BLaER1 (cell line): ENCODE measurements around the gene TAF1D.

ENCODE experiments used
- H3K27ac ChIP-seq: shearing (Covaris generic); formaldehyde crosslinking; 2 replicates; pipeline ENCODE4 v1.8.1; 2022
- H3K27me3 ChIP-seq: shearing (Covaris generic); formaldehyde crosslinking; 2 replicates; pipeline ENCODE4 v1.8.1; 2022
- H3K36me3 ChIP-seq: shearing (Covaris generic); formaldehyde crosslinking; 2 replicates; pipeline ENCODE4 v1.8.1; 2022
- H3K4me1 ChIP-seq: shearing (Covaris generic); formaldehyde crosslinking; 2 replicates; pipeline ENCODE4 v1.8.1; 2022
- H3K4me2 ChIP-seq: shearing (Covaris generic); formaldehyde crosslinking; 2 replicates; pipeline ENCODE4 v1.8.1; 2022
- H3K4me3 ChIP-seq: shearing (Covaris generic); formaldehyde crosslinking; 2 replicates; pipeline ENCODE4 v1.8.1; 2022
- H3K9ac ChIP-seq: shearing (Covaris generic); formaldehyde crosslinking; 2 replicates; pipeline ENCODE4 v1.8.1; 2022
- H3K9me3 ChIP-seq: shearing (Covaris generic); formaldehyde crosslinking; 2 replicates; pipeline ENCODE4 v1.8.1; 2022
- H4K20me1 ChIP-seq: shearing (Covaris generic); formaldehyde crosslinking; 2 replicates; pipeline ENCODE4 v1.8.1; 2022
- Cebpa-rat ChIP-seq: shearing (Covaris generic); IDR thresholded peaks from 2 replicates; pipeline ENCODE4 v1.8.1; 2022

TAF1D gene

DNA sequence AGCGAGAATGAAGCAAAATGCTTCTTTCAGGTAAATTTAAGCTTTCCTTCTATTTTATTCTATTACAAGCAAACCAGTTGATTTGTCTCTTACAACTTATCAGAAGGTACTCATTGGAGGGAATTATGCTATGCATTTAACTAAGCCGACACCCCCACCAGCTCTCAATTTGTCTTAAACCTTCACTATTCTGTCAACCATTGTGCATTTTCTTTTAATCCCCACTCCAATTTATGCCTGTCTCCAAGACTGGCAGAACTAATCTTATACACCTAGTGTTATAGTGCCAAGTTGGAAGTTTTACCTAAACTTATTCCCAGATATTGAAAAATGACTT is 12.5 kb downstream of the TAF1D start:
- TF ChIP-seq Cebpa-rat: no peak
- H3K36me3 ChIP-seq: peaks cover 98% of the 10 kb centered on the region
- H3K27me3 ChIP-seq: no peaks in the 10 kb centered on the region
- H3K4me1 ChIP-seq: peaks cover 7% of the 10 kb centered on the region
- no peak overlapping the region for H3K4me2 ChIP-seq
- no peaks in the 10 kb centered on the region for H3K9me3 ChIP-seq
- H3K9ac ChIP-seq: no peak overlapping the region
- no peak overlapping the region for H3K27ac ChIP-seq
- no peak overlapping the region for H3K4me3 ChIP-seq
- peaks cover 68% of the 10 kb centered on the region for H4K20me1 ChIP-seq

DNA sequence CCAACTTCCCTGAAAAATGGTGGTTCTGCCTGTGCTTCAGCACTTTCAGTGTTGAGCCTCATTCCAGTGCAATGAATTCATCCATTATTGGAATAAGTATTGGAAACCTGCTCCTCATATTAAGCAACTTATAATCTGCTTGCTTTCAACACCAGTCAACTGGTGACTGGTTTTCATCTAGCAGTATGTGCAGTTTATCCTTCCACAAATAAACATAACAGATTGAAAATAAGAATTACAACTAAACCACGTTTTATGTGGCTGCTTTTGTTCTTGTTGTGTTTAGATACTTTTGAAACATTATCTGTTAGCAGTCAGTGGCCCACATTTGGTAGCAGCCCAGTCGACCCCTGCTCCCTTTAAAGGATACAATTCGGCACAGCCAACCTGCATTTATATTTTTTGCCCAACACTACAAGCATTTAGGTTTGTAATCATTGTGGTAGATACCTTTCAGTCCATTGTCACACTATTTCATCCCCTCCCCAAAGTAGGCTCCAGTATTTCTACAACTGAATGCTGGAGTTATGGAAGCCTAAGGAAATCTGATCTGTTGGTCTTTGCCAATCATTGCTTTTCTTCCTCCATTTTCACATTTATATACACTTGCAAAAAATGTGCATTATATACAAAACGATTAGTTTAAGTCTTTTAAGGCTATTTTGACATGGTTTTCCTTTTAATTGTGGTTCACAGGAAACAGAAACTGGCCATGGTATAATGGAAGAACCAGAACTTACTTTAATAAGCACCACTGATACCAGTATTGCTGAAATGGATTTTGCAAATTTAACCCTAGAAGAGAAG is 13.1 kb downstream of the TAF1D start:
- H3K9ac ChIP-seq: no peak overlapping the region

DNA sequence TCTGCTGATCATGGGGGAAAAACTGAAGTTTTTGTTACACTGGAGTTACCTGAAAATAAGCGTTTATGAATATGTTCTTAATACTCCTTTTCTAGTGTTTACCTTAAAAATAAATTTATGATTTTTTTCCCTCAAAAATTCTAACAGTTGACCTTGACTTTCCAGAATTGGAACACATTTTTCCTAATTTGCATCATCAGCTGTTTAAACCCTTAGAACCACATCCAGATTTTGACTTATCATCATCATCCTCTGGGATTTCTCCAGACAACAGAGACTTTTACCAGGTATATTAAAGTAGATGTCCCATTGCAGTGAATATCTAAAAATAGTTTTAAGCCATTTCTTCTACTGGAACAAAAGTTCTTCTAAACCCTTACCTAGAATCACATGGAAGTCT is 17.2 kb downstream of the TAF1D start:
- Histone ChIP-seq H3K27me3 (no peaks in the 10 kb centered on the region), H4K20me1 (peaks cover 22% of the 10 kb centered on the region), H3K4me3 (no peak overlapping the region), H3K27ac (no peak overlapping the region), H3K36me3 (peaks cover 94% of the 10 kb centered on the region), H3K4me2 (no peak overlapping the region), H3K9ac (no peak overlapping the region), H3K9me3 (no peaks in the 10 kb centered on the region), H3K4me1 (no peaks in the 10 kb centered on the region)
- no peak for TF ChIP-seq Cebpa-rat

More for the DNA sequence above, 13.1 kb downstream of the TAF1D start:
- peaks cover 98% of the 10 kb centered on the region for H3K36me3 ChIP-seq
- H3K4me1 ChIP-seq: peaks cover 2% of the 10 kb centered on the region
- no peak overlapping the region for H3K27ac ChIP-seq
- H3K27me3 ChIP-seq: no peaks in the 10 kb centered on the region
- H3K9me3 ChIP-seq: no peaks in the 10 kb centered on the region
- peaks cover 63% of the 10 kb centered on the region for H4K20me1 ChIP-seq
- H3K4me2 ChIP-seq: no peak overlapping the region
- H3K4me3 ChIP-seq: no peak overlapping the region
- no peak for TF ChIP-seq Cebpa-rat

DNA sequence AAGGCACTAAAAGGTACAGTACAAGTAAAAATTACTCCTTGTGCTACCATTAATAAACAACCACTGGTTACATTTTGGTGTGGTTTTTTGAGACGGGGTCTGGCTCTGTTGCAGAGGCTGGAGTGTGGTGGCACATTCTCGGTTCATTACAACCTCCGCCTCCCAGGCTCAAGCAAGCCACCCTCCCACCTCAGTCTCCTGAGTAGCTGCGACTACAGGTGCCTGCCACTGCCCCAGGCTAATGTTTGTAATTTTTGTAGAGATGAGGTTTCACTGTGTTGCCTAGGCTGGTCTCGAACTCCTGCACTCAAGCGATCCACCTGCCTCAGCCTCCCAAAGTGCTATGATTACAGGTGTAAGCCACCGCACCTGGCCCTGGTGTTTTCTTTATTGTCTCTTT is 20.8 kb downstream of the TAF1D start:
- H4K20me1 ChIP-seq: no peaks in the 10 kb centered on the region
- no peak overlapping the region for H3K27ac ChIP-seq
- H3K4me2 ChIP-seq: no peak overlapping the region
- no peak overlapping the region for H3K9ac ChIP-seq
- H3K27me3 ChIP-seq: no peaks in the 10 kb centered on the region
- peaks cover under 1% of the 10 kb centered on the region; the same call in 1 of the 2 replicates for H3K9me3 ChIP-seq
- TF ChIP-seq Cebpa-rat: no peak
- no peak overlapping the region for H3K4me3 ChIP-seq
- H3K36me3 ChIP-seq: peaks cover 82% of the 10 kb centered on the region
- peaks cover 21% of the 10 kb centered on the region for H3K4me1 ChIP-seq

DNA sequence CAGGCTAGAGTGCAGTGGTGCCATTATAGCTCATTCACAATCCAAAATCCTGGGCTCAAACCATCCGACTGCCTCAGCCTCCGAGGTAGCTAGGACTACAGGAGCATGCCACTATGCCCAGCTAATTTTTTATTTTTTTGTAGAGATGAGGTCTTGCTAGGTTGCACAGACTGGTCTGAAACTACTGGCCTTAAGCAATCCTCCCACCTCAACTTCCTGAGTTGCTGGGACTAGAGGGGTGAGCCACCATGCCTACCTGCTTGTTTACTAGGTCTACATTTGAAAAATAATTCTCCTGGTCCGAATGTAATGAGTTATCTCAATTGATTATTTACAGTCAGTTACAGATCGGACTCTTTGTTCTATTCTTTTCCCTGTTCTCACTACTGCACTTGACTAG is 22.0 kb downstream of the TAF1D start:
- no peaks in the 10 kb centered on the region for H3K27me3 ChIP-seq
- H3K4me2 ChIP-seq: no peak overlapping the region
- H3K4me1 ChIP-seq: peaks cover 21% of the 10 kb centered on the region
- H3K9ac ChIP-seq: no peak overlapping the region
- no peak overlapping the region for H3K4me3 ChIP-seq
- H4K20me1 ChIP-seq: no peaks in the 10 kb centered on the region
- peak overlapping the region; percentile 81; the same call in 1 of the 2 replicates for H3K27ac ChIP-seq
- TF ChIP-seq Cebpa-rat: no peak
- H3K36me3 ChIP-seq: peaks cover 82% of the 10 kb centered on the region
- H3K9me3 ChIP-seq: peaks cover 6% of the 10 kb centered on the region; the same call in 1 of the 2 replicates

DNA sequence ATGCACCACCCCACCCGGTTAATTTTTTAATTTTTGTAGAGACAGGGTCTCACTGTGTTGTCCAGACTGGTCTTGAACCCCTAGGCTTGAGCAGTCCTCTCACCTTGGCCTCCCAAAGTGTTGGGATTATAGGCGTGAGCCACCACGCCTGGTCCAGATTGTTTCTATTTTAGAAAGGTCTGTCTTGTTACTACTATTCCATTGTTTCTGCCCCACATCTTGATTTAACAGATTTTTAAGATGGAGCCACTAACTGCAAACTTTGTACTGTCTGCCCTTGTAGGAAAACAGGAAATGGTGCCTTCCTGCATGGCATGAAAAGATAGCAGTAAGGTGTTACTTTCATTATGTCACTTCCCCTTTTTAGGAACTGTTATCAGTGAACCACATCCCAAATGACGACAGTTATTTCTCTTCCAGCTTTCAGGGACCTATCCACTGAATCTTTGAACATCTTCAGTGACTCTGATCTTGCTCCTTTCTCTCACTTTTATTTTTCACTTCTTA is 23.2 kb downstream of the TAF1D start:
- Histone ChIP-seq H3K9me3 (peaks cover 6% of the 10 kb centered on the region; the same call in 1 of the 2 replicates), H3K27ac (peak overlapping the region; percentile 81), H3K27me3 (no peaks in the 10 kb centered on the region), H3K9ac (no peak overlapping the region), H3K4me1 (peaks cover 21% of the 10 kb centered on the region), H3K4me2 (peak overlapping the region; percentile 69), H3K36me3 (peaks cover 84% of the 10 kb centered on the region), H3K4me3 (no peak overlapping the region), H4K20me1 (no peaks in the 10 kb centered on the region)
- no peak for TF ChIP-seq Cebpa-rat

DNA sequence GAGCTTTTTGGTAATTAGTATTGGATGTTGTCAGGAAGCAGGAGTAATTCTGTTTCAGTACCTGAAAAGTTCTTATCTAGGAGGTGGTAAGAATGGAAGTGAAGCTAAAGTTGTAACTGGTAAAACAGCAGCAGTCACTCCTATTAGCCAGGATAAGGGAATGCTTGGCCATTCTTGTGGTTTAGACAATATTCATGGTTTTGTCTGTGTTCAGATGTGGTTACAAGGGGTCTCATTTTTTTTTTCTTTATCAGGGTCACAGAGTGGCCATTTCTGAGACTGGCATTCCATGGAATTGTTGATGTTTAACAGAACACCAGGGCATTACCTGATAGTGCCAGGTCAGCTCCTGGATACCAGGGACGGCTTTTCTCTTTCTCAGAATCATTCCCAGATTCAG is 23.8 kb downstream of the TAF1D start:
- Histone ChIP-seq H3K4me3 (no peak overlapping the region), H3K9me3 (peaks cover 6% of the 10 kb centered on the region; the same call in 1 of the 2 replicates), H3K4me2 (peak overlapping the region; percentile 69), H3K36me3 (peaks cover 80% of the 10 kb centered on the region), H3K9ac (no peak overlapping the region), H3K4me1 (peaks cover 21% of the 10 kb centered on the region), H3K27ac (peak overlapping the region; percentile 81), H4K20me1 (no peaks in the 10 kb centered on the region), H3K27me3 (no peaks in the 10 kb centered on the region)
- TF ChIP-seq Cebpa-rat: no peak

DNA sequence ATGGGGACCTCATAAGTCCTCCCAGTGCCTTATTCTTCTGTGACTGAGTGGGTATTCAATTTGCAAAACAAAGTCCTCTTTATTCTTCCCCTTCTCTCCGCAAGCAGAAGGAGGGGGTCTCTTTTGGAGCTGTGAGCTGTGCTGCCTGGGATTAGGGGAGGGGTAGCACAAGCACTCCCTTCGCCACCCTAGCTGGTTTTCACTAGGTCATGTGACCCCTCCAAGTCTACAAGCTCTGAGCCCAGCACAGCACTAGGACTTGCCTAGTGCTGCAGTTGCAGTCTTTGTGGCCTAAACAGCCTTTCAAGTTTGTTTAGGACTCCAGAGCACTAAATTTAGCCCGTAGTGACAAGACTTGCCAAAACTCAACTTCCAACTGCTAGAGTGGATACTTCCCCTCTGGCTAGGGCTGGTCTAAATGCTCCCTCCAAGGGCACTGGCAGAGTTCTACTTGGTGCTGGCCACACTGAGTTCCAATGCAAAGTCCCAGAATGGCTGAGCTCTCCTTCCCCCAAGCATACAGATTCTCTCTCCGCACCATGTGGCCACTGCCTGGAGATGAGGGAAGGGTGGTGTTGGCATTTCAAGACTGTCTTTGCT is 25.4 kb downstream of the TAF1D start:
- H3K9me3 ChIP-seq: peaks cover 16% of the 10 kb centered on the region
- H3K27ac ChIP-seq: no peak overlapping the region; the same call in 1 of the 2 replicates
- H3K36me3 ChIP-seq: peaks cover 80% of the 10 kb centered on the region
- no peak overlapping the region for H3K9ac ChIP-seq
- no peaks in the 10 kb centered on the region for H3K27me3 ChIP-seq
- H3K4me2 ChIP-seq: no peak overlapping the region
- H3K4me3 ChIP-seq: no peak overlapping the region
- peaks cover 21% of the 10 kb centered on the region for H3K4me1 ChIP-seq
- H4K20me1 ChIP-seq: no peaks in the 10 kb centered on the region
- TF ChIP-seq Cebpa-rat: no peak

DNA sequence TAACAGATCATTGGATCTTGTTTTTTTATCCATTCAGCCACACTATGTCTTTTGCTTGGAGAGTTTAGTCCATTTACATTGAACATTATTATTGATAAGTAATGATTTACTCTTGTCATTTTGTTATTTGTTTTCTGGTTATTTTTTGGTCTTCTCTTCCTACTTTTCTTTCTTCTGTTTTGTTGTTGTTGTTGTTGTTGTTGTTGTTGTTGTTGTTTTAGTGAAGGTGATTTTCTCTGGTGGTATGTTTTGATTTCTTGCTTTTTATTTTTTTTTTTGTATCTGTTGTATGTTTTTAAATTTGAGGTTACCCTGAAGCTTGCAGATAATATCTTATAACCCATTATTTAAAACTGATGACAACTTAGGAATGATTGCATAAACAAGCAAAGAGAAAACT is 28.6 kb downstream of the TAF1D start:
- Histone ChIP-seq H3K9me3 (peaks cover 46% of the 10 kb centered on the region), H3K36me3 (peaks cover 93% of the 10 kb centered on the region)
- no peak for TF ChIP-seq Cebpa-rat

DNA sequence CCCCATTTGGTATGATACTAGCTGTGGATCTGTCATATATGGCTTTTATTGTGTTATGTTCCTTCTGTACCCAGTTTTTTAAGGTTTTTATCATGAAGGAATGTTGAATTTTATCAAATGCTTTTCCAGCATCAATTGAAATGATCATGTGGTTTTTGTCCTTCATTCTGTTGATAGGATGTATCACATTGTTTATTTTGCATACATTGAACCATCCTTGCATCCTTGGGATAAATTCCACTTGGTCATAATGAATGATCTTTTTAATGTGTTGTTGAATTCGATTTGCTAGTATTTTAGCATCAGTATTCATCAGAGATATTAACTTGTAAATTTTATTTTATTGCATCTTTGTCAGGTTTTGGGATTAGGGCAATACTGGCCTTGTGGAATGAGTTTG is 31.1 kb downstream of the TAF1D start:
- no peak overlapping the region for H3K4me2 ChIP-seq
- TF ChIP-seq Cebpa-rat: no peak
- H3K4me3 ChIP-seq: no peak overlapping the region
- peaks cover 87% of the 10 kb centered on the region for H3K36me3 ChIP-seq
- H3K27me3 ChIP-seq: no peaks in the 10 kb centered on the region
- no peaks in the 10 kb centered on the region for H3K4me1 ChIP-seq
- peaks cover 42% of the 10 kb centered on the region for H3K9me3 ChIP-seq
- H3K9ac ChIP-seq: no peak overlapping the region
- H4K20me1 ChIP-seq: no peaks in the 10 kb centered on the region
- no peak overlapping the region for H3K27ac ChIP-seq

More for the DNA sequence above, 28.6 kb downstream of the TAF1D start:
- Histone ChIP-seq H3K27ac (no peak overlapping the region), H3K4me1 (peaks cover 10% of the 10 kb centered on the region), H4K20me1 (no peaks in the 10 kb centered on the region), H3K4me2 (no peak overlapping the region), H3K27me3 (no peaks in the 10 kb centered on the region), H3K4me3 (no peak overlapping the region), H3K9ac (no peak overlapping the region)
